ENCODE results near the gene CCP110.
"Not testable (repeated sequence)": the region's sequence is repeated elsewhere in the genome, so short reads cannot be mapped to it uniquely, and the experiment has no call there.

CCP110 gene

DNA sequence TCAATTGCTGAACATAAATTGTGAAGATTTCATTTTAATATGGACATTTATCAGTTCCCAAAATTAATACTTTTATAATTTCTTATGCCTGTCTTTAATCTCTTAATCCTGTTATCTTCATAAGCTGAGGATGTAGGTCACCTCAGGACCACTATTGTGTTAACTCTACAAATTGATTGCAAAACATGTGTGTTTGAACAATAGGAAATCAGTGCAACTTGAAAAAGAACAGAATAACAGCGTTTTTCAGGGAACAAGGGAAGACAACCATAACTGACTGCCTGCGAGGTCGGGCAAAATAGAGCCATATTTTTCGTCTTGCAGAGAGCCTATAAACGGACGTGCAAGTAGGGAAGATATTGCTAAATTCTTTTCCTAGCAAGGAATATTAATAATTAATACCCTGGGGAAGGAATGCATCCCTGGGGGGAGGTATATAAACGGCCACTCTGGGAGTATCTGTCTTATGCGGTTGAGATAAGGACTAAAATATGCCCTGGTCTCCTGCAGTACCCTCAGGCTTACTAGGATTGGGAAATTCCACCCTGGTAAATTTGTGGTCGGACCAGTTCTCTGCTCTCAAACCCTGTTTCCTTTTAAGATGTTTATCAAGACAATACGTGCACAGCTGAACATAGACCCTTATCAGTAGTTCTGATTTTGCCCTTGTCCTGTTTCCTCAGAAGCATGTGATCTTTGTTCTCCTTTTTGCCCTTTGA lies 19.7 kb downstream of the CCP110 start:
- not testable (repeated sequence) for H3K27ac ChIP-seq (ENCODE audit: low read depth in 2 of 2, low read length in 2 of 2); H3K9me3 ChIP-seq (ENCODE audit: control insufficient read depth in 2 of 2, low read length in 2 of 2); H3K4me3 ChIP-seq (ENCODE audit: low read length in 2 of 2); H3K9ac ChIP-seq (ENCODE audit: low read depth in 1 of 2, low read length in 2 of 2); H3K27me3 ChIP-seq (ENCODE audit: control insufficient read depth in 2 of 2, insufficient read depth in 2 of 2, low read length in 2 of 2); H3K4me1 ChIP-seq (ENCODE audit: control insufficient read depth in 2 of 2, insufficient read depth in 2 of 2, low read length in 2 of 2)
- peaks cover 3 to 33% of the 10 kb centered on the region in 2 donors for H3K36me3 ChIP-seq (ENCODE audit: control insufficient read depth in 2 of 2, insufficient read depth in 2 of 2, low read length in 2 of 2)

DNA sequence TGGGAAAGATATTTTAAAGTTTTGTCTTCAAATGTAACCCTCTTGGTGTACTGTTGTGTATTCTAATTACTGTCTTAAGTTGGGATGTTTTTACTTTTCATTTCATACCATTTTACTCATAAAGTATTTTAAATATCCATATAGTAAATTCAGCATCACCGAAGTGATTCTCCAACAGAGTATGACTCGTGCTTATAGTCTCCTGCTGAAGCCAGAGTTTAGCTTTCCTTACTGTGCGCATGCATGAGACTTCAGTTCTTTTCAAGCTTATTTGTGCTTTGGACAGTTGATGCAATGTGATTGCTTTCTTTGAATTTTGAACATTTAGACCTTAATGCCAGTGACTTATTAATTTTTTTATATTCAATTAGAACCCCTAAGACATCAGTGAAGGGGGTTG lies 24.4 kb downstream of the CCP110 start:
- Histone ChIP-seq H3K9me3 (ENCODE audit: control insufficient read depth in 2 of 2, low read length in 2 of 2) (no peaks in the 10 kb centered on the region), H3K27ac (ENCODE audit: low read depth in 2 of 2, low read length in 2 of 2) (no peak overlapping the region), H3K4me1 (ENCODE audit: control insufficient read depth in 2 of 2, insufficient read depth in 2 of 2, low read length in 2 of 2) (no peaks in the 10 kb centered on the region), H3K27me3 (ENCODE audit: control insufficient read depth in 2 of 2, insufficient read depth in 2 of 2, low read length in 2 of 2) (no peaks in the 10 kb centered on the region), H3K9ac (ENCODE audit: low read depth in 1 of 2, low read length in 2 of 2) (no peak overlapping the region), H3K4me3 (ENCODE audit: low read length in 2 of 2) (no peak overlapping the region), H3K36me3 (ENCODE audit: control insufficient read depth in 2 of 2, insufficient read depth in 2 of 2, low read length in 2 of 2) (peaks cover 5 to 30% of the 10 kb centered on the region in 2 donors)

DNA sequence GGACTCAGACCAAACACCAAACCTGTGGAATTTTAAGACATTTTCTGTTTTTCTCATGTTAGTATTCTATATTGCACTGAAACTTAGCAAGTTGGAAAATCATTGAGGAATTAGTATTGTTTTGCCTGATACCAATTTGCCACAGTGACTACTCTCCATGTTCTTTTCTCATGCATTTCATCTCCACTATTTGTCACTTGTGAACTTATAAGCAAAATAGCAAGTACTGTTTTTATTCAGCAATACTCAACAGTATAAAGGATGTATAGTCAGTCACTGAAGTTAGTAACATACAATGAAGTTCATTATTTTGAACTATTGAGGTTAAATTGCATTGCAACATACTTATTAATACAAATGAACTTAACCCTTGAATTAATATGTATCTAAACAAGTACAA lies 25.9 kb downstream of the CCP110 start:
- peaks cover 5 to 20% of the 10 kb centered on the region in 2 donors for H3K36me3 ChIP-seq (ENCODE audit: control insufficient read depth in 2 of 2, insufficient read depth in 2 of 2, low read length in 2 of 2)
- H3K9me3 ChIP-seq (ENCODE audit: control insufficient read depth in 2 of 2, low read length in 2 of 2): no peaks in the 10 kb centered on the region
- H3K27ac ChIP-seq (ENCODE audit: low read depth in 2 of 2, low read length in 2 of 2): no peak overlapping the region
- H3K27me3 ChIP-seq (ENCODE audit: control insufficient read depth in 2 of 2, insufficient read depth in 2 of 2, low read length in 2 of 2): no peaks in the 10 kb centered on the region
- no peak overlapping the region for H3K9ac ChIP-seq (ENCODE audit: low read depth in 1 of 2, low read length in 2 of 2)
- no peak overlapping the region for H3K4me3 ChIP-seq (ENCODE audit: low read length in 2 of 2)
- no peaks in the 10 kb centered on the region for H3K4me1 ChIP-seq (ENCODE audit: control insufficient read depth in 2 of 2, insufficient read depth in 2 of 2, low read length in 2 of 2)

DNA sequence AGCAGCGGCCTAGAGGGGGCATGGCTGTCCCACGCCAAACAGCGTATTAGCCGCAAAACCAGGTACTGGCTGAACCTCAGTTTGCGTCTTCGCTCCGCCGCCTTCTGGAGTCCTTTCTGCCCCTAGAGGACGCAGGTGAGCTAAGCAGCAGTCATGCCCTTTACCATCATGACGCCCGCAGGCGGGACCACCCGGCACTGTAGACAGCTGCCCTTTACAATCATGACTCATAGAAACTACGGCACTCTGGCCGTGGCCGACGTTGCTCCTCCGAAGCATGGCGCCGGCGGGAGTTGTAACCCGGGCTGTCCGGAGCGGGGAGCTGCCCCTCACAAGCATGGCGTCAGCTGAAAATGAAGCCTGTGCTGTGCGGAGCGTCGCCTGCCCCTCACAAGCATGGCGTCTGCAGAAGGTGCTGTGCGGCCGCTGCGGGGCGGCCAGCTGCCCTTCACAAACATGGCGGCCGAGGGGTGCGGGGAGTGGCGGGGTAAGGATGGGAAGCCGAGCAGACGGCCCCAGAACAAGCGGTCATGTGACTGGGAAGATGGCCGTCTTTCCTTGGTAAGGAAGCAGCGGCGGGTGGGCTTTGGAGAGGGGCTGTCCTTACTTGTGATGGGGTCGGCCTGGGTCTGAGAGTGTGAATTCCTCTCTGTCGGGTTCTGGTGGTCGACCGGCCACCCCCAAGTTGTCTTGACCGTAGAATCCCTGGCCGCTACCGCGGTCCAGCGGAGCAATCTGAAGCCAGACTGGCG lies 31.6 kb downstream of the CCP110 start, which contains the start of gene VPS35L:
Gene VPS35L, plus strand, starts transcription at position 518 of the 752 bp plus-strand sequence. Its CDS starts 27 bp downstream, at position 545.
- H3K27me3 ChIP-seq (ENCODE audit: control insufficient read depth in 2 of 2, insufficient read depth in 2 of 2, low read length in 2 of 2): no peaks in the 10 kb centered on the region
- H3K27ac ChIP-seq (ENCODE audit: low read depth in 2 of 2, low read length in 2 of 2): peak within 1 kb of the TSS; percentile 67 to 91
- H3K4me1 ChIP-seq (ENCODE audit: control insufficient read depth in 2 of 2, insufficient read depth in 2 of 2, low read length in 2 of 2): peaks cover 3 to 5% of the 10 kb centered on the region in 2 donors
- peak within 1 kb of the TSS; percentile 93 to 98 for H3K9ac ChIP-seq (ENCODE audit: low read depth in 1 of 2, low read length in 2 of 2)
- no peaks in the 10 kb centered on the region for H3K36me3 ChIP-seq (ENCODE audit: control insufficient read depth in 2 of 2, insufficient read depth in 2 of 2, low read length in 2 of 2)
- H3K4me3 ChIP-seq (ENCODE audit: low read length in 2 of 2): peak within 1 kb of the TSS; percentile 71 to 95
- H3K9me3 ChIP-seq (ENCODE audit: control insufficient read depth in 2 of 2, low read length in 2 of 2): no peaks in the 10 kb centered on the region

DNA sequence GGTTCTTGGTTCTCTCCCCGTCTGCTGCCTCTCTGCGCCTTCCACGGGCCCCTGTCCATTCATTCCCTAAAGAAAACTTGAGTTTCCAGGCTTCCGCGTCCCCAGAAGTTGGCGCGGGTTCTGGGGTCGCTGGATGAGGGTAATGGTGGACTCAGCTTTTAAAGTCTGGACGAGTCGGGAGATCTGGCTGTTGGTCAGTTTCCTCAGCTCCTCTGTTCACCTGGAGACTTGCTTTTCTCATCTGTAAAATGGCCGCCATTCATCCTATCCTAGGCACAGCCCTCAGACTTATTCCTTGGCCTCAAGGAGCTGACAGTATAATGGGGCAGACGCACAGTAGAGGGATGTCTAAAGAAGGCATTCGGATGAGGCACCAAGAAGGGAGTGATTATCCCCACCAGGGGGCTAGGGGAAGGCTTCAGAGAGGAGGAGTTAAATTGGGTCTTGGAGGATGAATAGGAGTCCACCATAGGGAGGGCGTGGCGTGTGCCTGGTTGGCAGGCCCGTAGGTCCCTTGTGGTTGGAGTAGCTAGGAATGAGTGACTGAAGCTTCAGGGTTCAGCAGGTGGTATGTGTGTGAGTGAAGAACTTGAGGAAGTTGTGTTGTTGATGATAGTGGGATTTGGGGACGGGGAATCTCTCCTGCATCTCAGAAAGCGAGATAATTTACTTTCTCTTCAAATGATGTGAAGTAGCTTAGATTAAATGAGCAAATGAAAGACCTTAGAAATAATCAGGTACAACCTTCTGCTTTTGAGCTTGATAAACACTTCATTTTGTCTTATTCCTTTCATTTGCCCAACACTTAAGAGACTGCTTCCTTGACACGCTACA lies 32.4 kb downstream of the CCP110 start:
- Histone ChIP-seq H3K9me3 (ENCODE audit: control insufficient read depth in 2 of 2, low read length in 2 of 2) (no peaks in the 10 kb centered on the region), H3K4me1 (ENCODE audit: control insufficient read depth in 2 of 2, insufficient read depth in 2 of 2, low read length in 2 of 2) (peaks cover 3 to 5% of the 10 kb centered on the region in 2 donors), H3K4me3 (ENCODE audit: low read length in 2 of 2) (peak overlapping the region; percentile 71 to 95), H3K27ac (ENCODE audit: low read depth in 2 of 2, low read length in 2 of 2) (peak overlapping the region; percentile 67 to 91), H3K36me3 (ENCODE audit: control insufficient read depth in 2 of 2, insufficient read depth in 2 of 2, low read length in 2 of 2) (no peaks in the 10 kb centered on the region), H3K27me3 (ENCODE audit: control insufficient read depth in 2 of 2, insufficient read depth in 2 of 2, low read length in 2 of 2) (no peaks in the 10 kb centered on the region), H3K9ac (ENCODE audit: low read depth in 1 of 2, low read length in 2 of 2) (peak overlapping the region; percentile 89 to 93)

DNA sequence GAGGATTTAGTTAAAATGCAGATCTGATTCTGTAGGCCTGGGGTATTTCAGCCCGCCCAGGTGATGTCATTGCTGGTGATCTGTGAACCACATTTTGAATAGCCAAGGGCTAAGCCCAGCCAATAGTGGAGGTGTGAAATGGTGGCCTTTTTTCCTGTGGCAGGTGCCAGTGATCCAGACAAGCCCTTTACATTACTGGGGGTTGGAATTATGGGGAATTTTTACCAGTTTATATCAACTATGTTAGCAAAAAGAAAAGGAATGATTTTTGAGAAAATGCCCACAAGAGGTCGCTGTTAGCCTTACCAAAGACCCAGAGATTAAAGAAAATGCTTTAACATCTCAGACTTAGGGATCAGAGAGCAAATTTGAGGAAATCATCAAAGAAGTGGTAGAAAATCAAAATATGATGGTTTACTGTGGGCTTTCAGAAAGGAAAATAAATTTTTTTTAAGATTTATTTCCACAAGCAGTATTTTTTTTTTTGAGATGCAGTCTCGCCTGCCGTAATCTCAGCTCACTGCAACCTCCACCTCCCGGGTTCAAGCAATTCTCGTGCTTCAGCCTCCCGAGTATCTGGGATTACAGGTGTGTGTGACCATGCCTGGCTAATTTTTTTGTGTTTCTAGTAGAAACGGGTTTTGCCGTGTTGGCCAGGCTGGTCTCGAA lies 35.6 kb downstream of the CCP110 start:
- Histone ChIP-seq H3K27me3 (ENCODE audit: control insufficient read depth in 2 of 2, insufficient read depth in 2 of 2, low read length in 2 of 2) (no peaks in the 10 kb centered on the region), H3K9me3 (ENCODE audit: control insufficient read depth in 2 of 2, low read length in 2 of 2) (no peaks in the 10 kb centered on the region), H3K9ac (ENCODE audit: low read depth in 1 of 2, low read length in 2 of 2) (no peak overlapping the region), H3K36me3 (ENCODE audit: control insufficient read depth in 2 of 2, insufficient read depth in 2 of 2, low read length in 2 of 2) (no peaks in the 10 kb centered on the region), H3K27ac (ENCODE audit: low read depth in 2 of 2, low read length in 2 of 2) (no peak overlapping the region), H3K4me1 (ENCODE audit: control insufficient read depth in 2 of 2, insufficient read depth in 2 of 2, low read length in 2 of 2) (peaks cover 3 to 5% of the 10 kb centered on the region in 2 donors), H3K4me3 (ENCODE audit: low read length in 2 of 2) (no peak overlapping the region)

DNA sequence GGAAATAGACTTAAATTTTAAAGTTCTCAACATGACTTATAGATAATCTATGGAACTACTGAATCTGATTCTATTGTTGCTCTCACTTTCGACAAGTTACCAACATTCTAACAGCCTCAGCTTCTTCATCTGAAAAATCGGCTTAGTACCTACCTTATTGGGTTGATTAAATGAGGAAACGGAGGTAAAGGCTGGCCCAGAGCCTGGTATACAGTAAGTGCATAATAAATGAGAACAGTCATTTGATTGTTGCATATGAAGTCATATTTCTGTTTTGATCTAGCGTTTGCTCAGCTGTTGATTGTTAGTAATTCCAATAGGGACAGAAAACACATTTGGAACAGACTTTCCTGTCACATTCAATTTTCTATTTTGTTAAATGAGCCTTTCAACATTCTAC lies 36.3 kb downstream of the CCP110 start:
- no peak overlapping the region for H3K9ac ChIP-seq (ENCODE audit: low read depth in 1 of 2, low read length in 2 of 2)
- no peaks in the 10 kb centered on the region for H3K9me3 ChIP-seq (ENCODE audit: control insufficient read depth in 2 of 2, low read length in 2 of 2)
- H3K27me3 ChIP-seq (ENCODE audit: control insufficient read depth in 2 of 2, insufficient read depth in 2 of 2, low read length in 2 of 2): no peaks in the 10 kb centered on the region
- H3K4me1 ChIP-seq (ENCODE audit: control insufficient read depth in 2 of 2, insufficient read depth in 2 of 2, low read length in 2 of 2): peaks cover 3 to 5% of the 10 kb centered on the region in 2 donors
- H3K27ac ChIP-seq (ENCODE audit: low read depth in 2 of 2, low read length in 2 of 2): no peak overlapping the region
- H3K4me3 ChIP-seq (ENCODE audit: low read length in 2 of 2): no peak overlapping the region
- H3K36me3 ChIP-seq (ENCODE audit: control insufficient read depth in 2 of 2, insufficient read depth in 2 of 2, low read length in 2 of 2): peaks cover 0 to 5% of the 10 kb centered on the region in 2 donors

DNA sequence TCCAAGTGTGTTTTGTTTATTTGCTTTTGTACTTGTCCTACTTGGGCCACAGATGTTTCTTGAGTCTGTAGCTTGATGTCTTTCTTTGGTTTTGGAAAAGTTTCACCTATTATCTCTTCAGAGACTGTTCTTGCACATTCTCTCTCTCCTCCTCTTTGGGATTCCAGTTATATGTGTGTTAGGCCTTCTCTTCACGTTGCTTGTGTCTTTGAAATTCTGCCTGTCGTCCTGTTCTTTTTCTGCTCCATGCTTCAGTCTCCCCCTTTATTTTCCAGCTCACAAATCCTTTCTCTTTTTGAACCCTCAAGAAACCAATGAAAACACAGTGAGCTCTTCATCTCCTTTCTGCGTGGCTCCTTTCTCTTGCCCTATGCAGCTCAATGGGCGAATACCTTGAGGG lies 39.6 kb downstream of the CCP110 start:
- no peaks in the 10 kb centered on the region for H3K9me3 ChIP-seq (ENCODE audit: control insufficient read depth in 2 of 2, low read length in 2 of 2)
- no peaks in the 10 kb centered on the region for H3K27me3 ChIP-seq (ENCODE audit: control insufficient read depth in 2 of 2, insufficient read depth in 2 of 2, low read length in 2 of 2)
- peaks cover 8 to 17% of the 10 kb centered on the region in 2 donors for H3K36me3 ChIP-seq (ENCODE audit: control insufficient read depth in 2 of 2, insufficient read depth in 2 of 2, low read length in 2 of 2)
- no peaks in the 10 kb centered on the region for H3K4me1 ChIP-seq (ENCODE audit: control insufficient read depth in 2 of 2, insufficient read depth in 2 of 2, low read length in 2 of 2)
- H3K27ac ChIP-seq (ENCODE audit: low read depth in 2 of 2, low read length in 2 of 2): no peak overlapping the region
- H3K9ac ChIP-seq (ENCODE audit: low read depth in 1 of 2, low read length in 2 of 2): no peak overlapping the region
- H3K4me3 ChIP-seq (ENCODE audit: low read length in 2 of 2): no peak overlapping the region

DNA sequence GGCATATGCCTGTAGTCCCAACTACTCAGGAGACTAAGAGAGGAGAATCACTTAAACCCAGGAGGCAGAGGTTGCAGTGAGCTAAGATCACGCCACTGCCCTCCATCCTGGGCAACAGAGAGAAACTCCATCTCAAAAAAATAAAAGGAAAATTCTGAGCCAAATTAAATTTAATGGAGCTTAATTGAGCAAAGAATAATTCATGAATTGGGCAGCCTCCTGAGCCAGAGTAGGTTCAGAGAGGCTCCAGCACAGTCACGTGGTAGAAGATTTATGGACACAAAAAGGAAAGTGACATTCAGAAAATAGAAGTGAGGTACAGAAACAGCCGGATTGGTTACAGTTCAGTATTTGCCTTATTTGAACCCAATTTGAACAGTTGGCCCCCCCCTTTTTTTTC lies 42.6 kb downstream of the CCP110 start:
- no peaks in the 10 kb centered on the region for H3K9me3 ChIP-seq (ENCODE audit: control insufficient read depth in 2 of 2, low read length in 2 of 2)
- H3K4me3 ChIP-seq (ENCODE audit: low read length in 2 of 2): no peak overlapping the region
- no peak overlapping the region for H3K27ac ChIP-seq (ENCODE audit: low read depth in 2 of 2, low read length in 2 of 2)
- H3K36me3 ChIP-seq (ENCODE audit: control insufficient read depth in 2 of 2, insufficient read depth in 2 of 2, low read length in 2 of 2): peaks cover 16 to 30% of the 10 kb centered on the region in 2 donors
- H3K27me3 ChIP-seq (ENCODE audit: control insufficient read depth in 2 of 2, insufficient read depth in 2 of 2, low read length in 2 of 2): no peaks in the 10 kb centered on the region
- H3K9ac ChIP-seq (ENCODE audit: low read depth in 1 of 2, low read length in 2 of 2): no peak overlapping the region
- H3K4me1 ChIP-seq (ENCODE audit: control insufficient read depth in 2 of 2, insufficient read depth in 2 of 2, low read length in 2 of 2): no peaks in the 10 kb centered on the region

Data from mucosa of rectum (tissue), 2 donors.